Retina (tissue), 1 donor: Measurements from ENCODE around the gene C22orf31.
"Not testable (repeated sequence)": the region's sequence is repeated elsewhere in the genome, so short reads cannot be mapped to it uniquely, and the experiment has no call there.

Source experiments
- DNase-seq: peaks from one replicate; pipeline ENCODE4 v3.0.0-alpha.2; 2016

C22orf31 gene

GRCh38 chr22:29061773-29062172 is at the start of gene C22orf31:
Gene C22orf31 (minus strand): TSS chr22:29061831. CDS start chr22:29061792, 39 bp downstream.
- DNase-seq, result no peak

- DNase-seq, result no peak
Observed at GRCh38 chr22:29110946-29111345, 49.3 kb upstream of the C22orf31 start.

GRCh38 chr22:29109822-29110221 is 48.2 kb upstream of the C22orf31 start:
- DNase-seq, result no peak

- DNase-seq, result no peak
Observed at GRCh38 chr22:29108137-29108536, 46.5 kb upstream of the C22orf31 start.

GRCh38 chr22:29106839-29107238 is 45.2 kb upstream of the C22orf31 start:
- no peak for DNase-seq

GRCh38 chr22:29105468-29105867 is 43.8 kb upstream of the C22orf31 start:
- no peak for DNase-seq

GRCh38 chr22:29103121-29103520 is 41.5 kb upstream of the C22orf31 start:
- DNase-seq, result peak; percentile 57

GRCh38 chr22:29102300-29102699 is 40.7 kb upstream of the C22orf31 start:
- peak; percentile 57 for DNase-seq

- peak; percentile 67 for DNase-seq
Observed at GRCh38 chr22:29098296-29098695, 36.7 kb upstream of the C22orf31 start.

- no peak for DNase-seq
Observed at GRCh38 chr22:29096736-29097669, 35.4 kb upstream of the C22orf31 start.

GRCh38 chr22:29095459-29095858 is 33.8 kb upstream of the C22orf31 start:
- no peak for DNase-seq

- no peak for DNase-seq
Observed at GRCh38 chr22:29093501-29094300, 32.1 kb upstream of the C22orf31 start.

- DNase-seq, result no peak
Observed at GRCh38 chr22:29093030-29093429, 31.4 kb upstream of the C22orf31 start.

GRCh38 chr22:29092243-29092642 is 30.6 kb upstream of the C22orf31 start:
- no peak for DNase-seq

GRCh38 chr22:29090039-29090438 is 28.4 kb upstream of the C22orf31 start:
- DNase-seq, result no peak

- no peak for DNase-seq
Observed at GRCh38 chr22:29089507-29089906, 27.9 kb upstream of the C22orf31 start.

- no peak for DNase-seq
Observed at GRCh38 chr22:29088809-29089208, 27.2 kb upstream of the C22orf31 start.

GRCh38 chr22:29087012-29087411 is 25.4 kb upstream of the C22orf31 start:
- DNase-seq, result no peak

GRCh38 chr22:29083933-29084591 is 22.4 kb upstream of the C22orf31 start:
- no peak for DNase-seq

- not testable (repeated sequence) for DNase-seq
Observed at GRCh38 chr22:29083576-29083932, 21.9 kb upstream of the C22orf31 start.

GRCh38 chr22:29082826-29083545 is 21.4 kb upstream of the C22orf31 start:
- DNase-seq, result no peak

GRCh38 chr22:29081517-29082236 is 20.0 kb upstream of the C22orf31 start:
- DNase-seq, result no peak
